ENCODE results near the gene DRGX.

The DRGX gene

GRCh38 chr10:49395741-49396665 lies at the start of gene DRGX:
Gene DRGX, minus strand, starts transcription at chr10:49396089. Its CDS starts 649 bp downstream, at chr10:49395440.
- no peak for DNase-seq

- DNase-seq = no peak
Measured at GRCh38 chr10:49444349-49444748, 48.5 kb upstream of the DRGX start.

- DNase-seq = no peak
Measured at GRCh38 chr10:49442863-49443262, 47.0 kb upstream of the DRGX start.

- no peak for DNase-seq
Measured at GRCh38 chr10:49441488-49442476, 45.9 kb upstream of the DRGX start.

- no peak for DNase-seq
Measured at GRCh38 chr10:49435225-49435624, 39.3 kb upstream of the DRGX start.

GRCh38 chr10:49433069-49433468 lies 37.2 kb upstream of the DRGX start:
- DNase-seq = no peak

- no peak for DNase-seq
Measured at GRCh38 chr10:49431426-49431825, 35.5 kb upstream of the DRGX start.

GRCh38 chr10:49429458-49429857 lies 33.6 kb upstream of the DRGX start:
- no peak for DNase-seq

GRCh38 chr10:49426490-49427360 lies 30.8 kb upstream of the DRGX start:
- no peak for DNase-seq

GRCh38 chr10:49419005-49419404 lies 23.1 kb upstream of the DRGX start:
- DNase-seq = no peak

- DNase-seq = no peak
Measured at GRCh38 chr10:49418328-49418727, 22.4 kb upstream of the DRGX start.

- no peak for DNase-seq
Measured at GRCh38 chr10:49418053-49418326, 22.1 kb upstream of the DRGX start.

- no peak for DNase-seq
Measured at GRCh38 chr10:49417311-49418052, 21.6 kb upstream of the DRGX start.

- DNase-seq = no peak
Measured at GRCh38 chr10:49415846-49416245, 20.0 kb upstream of the DRGX start.

GRCh38 chr10:49415109-49415508 lies 19.2 kb upstream of the DRGX start:
- no peak for DNase-seq

- DNase-seq = no peak
Measured at GRCh38 chr10:49414496-49414895, 18.6 kb upstream of the DRGX start.

- DNase-seq = no peak
Measured at GRCh38 chr10:49412571-49412970, 16.7 kb upstream of the DRGX start.

GRCh38 chr10:49410365-49411074 lies 14.6 kb upstream of the DRGX start:
- DNase-seq = no peak

- no peak for DNase-seq
Measured at GRCh38 chr10:49409755-49410154, 13.9 kb upstream of the DRGX start.

- DNase-seq = no peak
Measured at GRCh38 chr10:49408519-49409306, 12.8 kb upstream of the DRGX start.

All from NCI-H1092 (cell line).